GM19452 (cell line): ENCODE results near the gene SMAD3.

Experiments used
- ATAC-seq: cut with Tn5 transposase; IDR thresholded peaks from one replicate; pipeline ENCODE4 v1.9.1; 2021; ENCODE audit not compliant: unreplicated experiment

The SMAD3 gene

DNA sequence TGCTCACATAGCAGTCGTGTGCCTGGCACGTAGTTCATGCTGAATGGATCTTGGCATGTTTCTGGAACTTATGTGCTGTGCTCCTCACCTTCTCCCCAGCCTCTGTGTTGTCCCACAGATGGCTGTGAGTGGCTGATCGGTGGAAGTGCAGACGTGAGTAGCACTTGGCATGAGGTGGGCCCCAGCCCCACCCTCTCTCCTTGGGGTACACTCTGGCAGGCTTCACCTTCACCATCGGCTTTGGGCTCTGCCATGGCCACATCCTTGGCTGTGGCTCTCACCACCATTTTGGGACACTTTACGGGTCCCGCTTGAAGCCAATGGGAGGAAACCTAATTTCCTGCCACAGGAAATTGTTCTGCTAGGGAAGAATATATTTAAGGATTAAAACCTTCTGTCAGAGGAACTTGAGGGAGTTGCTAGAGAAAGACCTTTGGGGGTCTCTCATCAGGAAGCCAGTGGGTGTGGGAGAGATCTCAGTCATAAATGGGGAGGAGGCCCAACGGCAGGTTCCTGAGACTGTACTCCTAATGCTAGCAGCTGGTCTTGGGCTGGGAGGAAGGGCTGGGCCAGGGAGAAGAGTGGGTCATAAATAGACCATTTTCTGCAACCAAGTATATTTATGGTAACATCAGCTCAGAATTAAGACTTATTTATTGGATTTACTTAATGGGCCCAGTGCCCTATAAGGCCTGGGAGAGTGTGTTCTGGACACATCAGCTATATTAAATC, 92.3 kb downstream of the SMAD3 start:
- no peak for ATAC-seq

- no peak for ATAC-seq
Measured at GRCh38 chr15:67158367-67158766, 93.0 kb downstream of the SMAD3 start.

DNA sequence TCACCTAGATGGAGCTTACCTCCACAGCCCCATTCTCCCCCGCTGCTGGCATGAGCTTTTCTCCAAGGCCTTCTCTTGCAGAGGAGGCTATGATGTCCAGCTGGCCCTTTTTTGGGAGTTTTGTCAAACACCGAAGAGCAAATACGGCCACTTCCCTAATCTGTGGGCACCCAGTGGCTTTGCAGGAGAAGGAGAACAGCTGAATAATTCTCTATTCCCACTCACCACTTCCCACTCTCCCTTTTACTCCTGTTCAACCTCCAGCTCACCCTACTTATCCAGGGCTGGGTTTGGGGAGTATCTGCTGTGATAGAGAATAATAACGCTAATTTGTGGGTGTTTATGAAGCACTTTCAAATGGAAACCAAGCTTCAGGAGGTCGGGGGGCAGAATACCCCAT, 96.0 kb downstream of the SMAD3 start:
- no peak for ATAC-seq

- no peak for ATAC-seq
Measured at GRCh38 chr15:67161881-67162280, 96.5 kb downstream of the SMAD3 start.

DNA sequence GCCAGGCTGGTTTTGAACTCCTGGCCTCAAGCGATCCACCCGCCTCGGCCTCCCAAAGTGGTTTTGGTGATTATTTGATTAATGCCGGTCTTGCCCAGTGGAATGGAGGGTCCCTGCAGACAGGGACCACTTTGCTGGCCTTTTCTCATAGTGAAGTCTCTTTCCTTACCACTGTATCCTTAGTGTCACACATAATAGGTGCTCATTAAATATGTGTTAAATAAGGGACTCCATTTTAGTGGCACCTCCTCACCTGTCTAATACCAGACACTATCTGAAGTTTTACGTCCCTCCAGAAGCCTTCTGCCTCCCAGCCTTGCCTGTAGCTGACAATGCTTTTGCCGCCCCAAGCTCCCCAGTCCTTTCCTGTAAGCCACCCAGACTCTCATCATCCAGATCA, 97.8 kb downstream of the SMAD3 start:
- ATAC-seq: no peak

- ATAC-seq: no peak
Measured at GRCh38 chr15:67164401-67164791, 99.0 kb downstream of the SMAD3 start.

DNA sequence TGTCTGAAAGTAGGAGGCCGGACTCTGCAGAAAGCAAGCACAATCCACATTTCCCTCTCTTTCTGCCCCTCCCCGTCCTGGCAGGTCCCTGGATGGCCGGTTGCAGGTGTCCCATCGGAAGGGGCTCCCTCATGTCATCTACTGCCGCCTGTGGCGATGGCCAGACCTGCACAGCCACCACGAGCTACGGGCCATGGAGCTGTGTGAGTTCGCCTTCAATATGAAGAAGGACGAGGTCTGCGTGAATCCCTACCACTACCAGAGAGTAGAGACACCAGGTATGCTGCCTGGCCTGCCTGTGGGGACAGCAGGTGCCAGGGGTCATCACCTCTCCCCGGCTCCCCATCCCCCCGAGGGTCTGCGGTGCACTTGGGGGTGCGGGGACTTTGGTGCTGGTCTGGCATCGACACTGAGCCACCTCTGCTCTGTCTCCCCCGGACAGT, 99.4 kb downstream of the SMAD3 start:
- no peak for ATAC-seq

GRCh38 chr15:67165254-67166253, 100.2 kb downstream of the SMAD3 start:
- ATAC-seq: no peak

- no peak for ATAC-seq
Measured at GRCh38 chr15:67166280-67167009, 101.0 kb downstream of the SMAD3 start.

GRCh38 chr15:67167091-67167490, 101.7 kb downstream of the SMAD3 start:
- no peak for ATAC-seq

DNA sequence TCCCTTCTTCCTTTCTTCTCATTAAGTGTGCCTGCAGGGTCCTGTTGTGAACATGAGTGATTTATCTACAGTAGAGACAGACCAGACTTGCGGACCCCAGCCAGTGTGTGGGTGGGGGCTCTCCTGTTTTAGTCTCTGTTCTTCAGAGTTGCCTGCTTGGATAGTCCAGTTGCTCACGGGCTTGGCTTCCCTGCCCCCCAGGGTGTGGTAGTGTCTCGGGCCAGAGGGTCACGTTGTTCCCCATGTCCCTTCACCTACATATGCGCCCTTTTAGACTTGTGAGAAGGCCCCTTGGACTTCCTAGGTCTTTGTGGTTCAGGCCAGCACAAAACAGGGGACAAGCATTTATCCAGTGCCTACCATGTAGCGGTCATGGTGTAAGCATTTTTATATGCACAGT, 103.3 kb downstream of the SMAD3 start:
- no peak for ATAC-seq

DNA sequence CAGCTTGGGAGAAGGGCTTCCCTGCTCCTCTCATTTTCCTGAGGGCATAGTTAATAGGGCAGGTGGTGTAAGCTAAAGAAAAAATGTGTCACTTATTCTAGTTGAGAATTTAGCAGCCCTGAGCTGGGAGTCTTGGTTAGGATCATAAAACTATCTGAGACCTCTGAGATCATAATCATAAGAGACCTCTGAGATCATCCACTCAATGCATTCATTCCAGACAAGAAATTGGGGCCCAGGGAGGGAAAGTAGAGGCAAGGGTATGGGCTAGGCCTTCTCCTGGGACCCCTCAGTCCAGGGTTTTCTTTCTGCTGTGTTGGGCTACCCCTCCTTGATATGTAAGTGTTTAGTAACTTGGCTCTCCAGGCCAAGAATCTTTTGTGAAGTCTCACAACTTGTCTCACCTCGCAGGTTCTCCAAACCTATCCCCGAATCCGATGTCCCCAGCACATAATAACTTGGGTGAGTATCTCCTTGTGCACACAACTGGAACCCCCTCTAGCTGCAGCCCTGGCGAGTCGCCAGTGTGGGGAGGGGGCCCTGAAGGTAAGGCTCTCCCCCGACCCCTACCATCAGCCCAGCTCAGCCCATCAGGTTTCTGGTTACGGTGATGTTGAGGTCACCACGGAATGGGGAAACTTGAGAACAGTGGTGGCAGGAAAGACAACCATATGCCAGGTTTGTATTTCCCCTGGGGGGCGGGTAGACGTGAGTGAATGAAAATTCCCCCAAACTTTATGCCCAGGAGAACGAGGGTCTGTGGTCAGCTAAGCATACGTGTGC, 104.9 kb downstream of the SMAD3 start:
- ATAC-seq: no peak

- ATAC-seq: no peak
Measured at GRCh38 chr15:67171471-67171870, 106.1 kb downstream of the SMAD3 start.

DNA sequence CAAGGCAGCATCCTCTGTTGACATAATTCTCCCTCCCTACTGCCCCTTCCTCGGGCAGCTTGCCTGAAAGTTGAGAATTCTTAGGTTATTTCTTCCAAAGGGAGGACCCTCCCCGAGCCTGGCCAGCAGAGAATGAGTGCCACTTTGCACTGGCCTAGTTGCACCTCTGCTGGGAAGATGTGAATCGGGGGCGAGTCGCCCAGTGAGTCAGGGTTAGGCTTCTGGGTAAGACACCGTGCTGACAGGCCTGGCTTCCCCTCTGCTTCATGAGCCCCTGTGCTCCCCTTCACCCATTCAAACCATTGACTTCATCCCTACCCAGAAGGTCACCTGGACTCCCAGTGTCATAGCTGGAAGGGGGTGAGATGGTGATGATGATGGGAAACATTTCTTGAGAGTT, 106.8 kb downstream of the SMAD3 start:
- no peak for ATAC-seq

DNA sequence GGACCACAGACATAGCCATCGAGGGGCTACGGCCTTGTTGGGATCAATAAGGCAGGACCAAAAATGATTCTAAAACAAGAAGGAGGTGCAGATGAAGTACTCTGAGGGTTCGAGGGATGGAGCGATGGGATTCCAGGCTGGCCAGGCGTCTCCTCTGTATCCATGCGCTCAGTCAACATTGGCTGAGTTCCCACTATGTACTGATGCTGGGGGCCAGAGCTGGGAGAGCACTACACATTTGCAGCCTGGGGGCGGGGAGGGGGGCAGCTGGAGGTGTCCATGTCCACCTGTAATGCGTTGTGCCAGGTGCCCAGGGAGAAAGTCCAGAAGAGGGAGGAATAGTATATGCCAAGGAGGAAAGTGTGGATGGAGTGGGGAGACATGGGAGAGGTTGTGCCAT, 107.6 kb downstream of the SMAD3 start:
- no peak for ATAC-seq

- no peak for ATAC-seq
Measured at GRCh38 chr15:67173786-67174185, 108.4 kb downstream of the SMAD3 start.

DNA sequence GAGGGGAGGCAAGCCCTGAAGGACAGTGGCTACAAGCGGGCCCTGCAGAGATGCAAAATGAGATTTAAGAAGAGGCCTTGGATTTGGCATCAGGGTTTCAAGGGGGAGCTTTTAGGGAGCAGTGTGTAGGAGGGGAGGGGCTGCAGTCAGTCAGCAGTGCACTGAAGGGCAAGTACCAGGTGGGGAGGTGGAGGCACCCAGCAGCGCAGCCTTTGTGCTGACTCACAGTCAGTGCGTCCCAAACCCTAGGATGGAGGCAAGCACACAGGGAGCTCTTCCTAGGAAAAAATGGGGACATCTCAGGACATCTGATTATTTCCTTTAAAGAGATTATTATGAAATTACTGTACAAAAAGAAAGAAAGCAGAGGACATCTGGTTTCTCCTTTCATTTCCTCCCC, 109.0 kb downstream of the SMAD3 start:
- ATAC-seq: no peak

DNA sequence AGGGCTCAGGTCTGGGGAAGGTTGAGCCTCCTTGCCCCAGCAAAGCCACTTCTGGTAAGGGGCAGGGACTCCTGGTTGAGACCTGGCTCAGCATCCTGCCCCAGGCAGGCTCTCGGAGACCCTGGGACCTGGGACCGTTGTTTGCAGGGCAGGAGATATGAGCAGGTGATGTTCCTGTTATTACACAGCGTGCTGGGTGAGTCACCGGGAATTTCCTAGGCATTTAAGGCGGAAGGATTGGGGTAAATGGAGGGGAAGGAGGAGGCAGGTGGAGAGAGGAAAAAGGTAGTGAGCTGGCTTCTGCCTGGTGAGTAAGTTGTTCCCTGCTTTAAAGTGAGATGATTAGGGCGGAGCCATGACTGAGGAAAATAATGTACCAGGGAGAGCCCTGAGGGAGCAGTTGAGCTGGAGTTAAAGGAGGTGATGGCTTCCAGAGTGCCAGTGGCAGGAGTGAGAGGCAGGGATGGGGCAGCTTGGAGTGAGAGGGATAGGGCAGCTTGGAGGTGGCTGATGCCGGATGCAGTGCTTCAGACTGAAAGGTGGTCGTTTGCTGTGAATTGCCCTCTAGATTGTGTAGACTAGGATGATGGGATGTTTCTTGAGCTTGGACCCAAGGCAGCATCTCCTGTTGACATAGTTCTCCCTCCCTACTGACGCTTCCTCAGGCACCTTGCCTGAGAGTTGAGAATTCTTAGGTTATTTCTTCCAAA, 109.6 kb downstream of the SMAD3 start:
- no peak for ATAC-seq

GRCh38 chr15:67175643-67176071, 110.3 kb downstream of the SMAD3 start:
- no peak for ATAC-seq
